ENCODE results near the gene NCOA7.

GRCh38 chr6:125839879-125840278 lies 49.1 kb downstream of the NCOA7 start:
- TF ChIP-seq POLR2AphosphoS5 (IDR thresholded peaks at IDR 0.05; ENCODE audit: borderline replicate concordance, low read depth, low read length) (no peak), EZH2 (IDR thresholded peaks at IDR 0.05) (no peak), FOXP2 (optimal IDR thresholded peaks at IDR 0.05; ENCODE audit: control extremely low read depth, extremely low read length, insufficient read depth) (no peak)

Data from SK-N-MC (cell line).